ENCODE data around the gene TTLL11.

Gene TTLL11

DNA sequence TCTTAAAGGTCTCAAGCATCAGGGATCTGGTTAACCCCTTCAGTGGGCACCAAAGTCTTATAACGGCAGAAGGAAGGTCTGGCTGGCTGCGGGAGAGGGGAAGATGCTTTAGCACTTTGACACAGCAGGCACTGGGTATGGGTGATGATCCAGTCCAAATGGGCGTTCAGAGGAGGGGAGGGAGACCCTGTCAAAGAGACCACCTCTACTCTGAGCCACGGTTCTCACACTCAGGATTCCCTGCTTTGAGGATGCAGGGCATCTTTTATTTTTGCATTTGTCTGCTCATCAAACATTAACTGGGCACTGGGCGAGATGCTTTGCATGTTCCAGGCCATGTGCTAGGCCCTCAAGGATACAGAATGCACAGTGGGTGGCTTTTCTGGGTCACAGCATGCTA lies 237.6 kb downstream of the TTLL11 start:
- DNase-seq (ENCODE audit: low read depth, low spot score): no peak
- no peak overlapping the region for H3K4me3 ChIP-seq (ENCODE audit: low read length)

DNA sequence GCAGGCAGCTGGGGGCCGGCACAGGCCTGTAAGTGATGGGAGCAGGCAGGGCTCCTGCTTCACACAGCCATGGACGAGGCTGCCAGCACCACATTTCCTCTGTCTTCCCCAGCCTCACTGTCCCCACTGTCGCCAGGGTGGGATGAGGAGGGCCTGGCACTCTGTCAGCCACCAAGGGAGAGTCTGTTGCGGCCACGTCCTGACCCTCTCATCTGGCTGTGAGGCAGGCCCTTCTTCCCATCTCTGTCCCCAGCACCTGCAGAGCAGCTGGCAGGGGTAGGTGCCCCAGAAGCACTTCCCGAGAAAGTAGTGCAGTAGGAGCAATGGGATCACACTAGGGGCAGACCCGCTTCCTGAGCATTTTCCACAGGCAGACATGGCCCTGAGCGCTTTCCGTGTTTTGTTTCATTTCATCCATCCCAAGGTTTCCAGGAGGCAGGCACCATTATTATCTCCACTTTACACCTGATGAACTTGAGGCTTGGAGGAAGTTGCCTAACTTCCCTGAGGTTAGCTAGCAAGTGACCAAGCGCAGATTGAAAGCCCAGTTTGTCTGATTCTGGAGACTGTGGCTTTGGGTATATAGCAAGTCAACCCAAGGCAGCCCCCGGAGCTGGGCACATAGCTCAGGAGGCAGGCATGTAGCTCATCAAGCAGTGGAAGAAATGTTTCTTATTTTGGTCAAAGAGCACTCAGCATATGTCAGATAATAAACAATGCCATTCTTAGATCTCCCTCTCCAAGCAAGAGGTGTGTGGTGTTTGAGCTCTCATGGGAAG lies 239.3 kb downstream of the TTLL11 start:
- DNase-seq (ENCODE audit: low read depth, low spot score): no peak

DNA sequence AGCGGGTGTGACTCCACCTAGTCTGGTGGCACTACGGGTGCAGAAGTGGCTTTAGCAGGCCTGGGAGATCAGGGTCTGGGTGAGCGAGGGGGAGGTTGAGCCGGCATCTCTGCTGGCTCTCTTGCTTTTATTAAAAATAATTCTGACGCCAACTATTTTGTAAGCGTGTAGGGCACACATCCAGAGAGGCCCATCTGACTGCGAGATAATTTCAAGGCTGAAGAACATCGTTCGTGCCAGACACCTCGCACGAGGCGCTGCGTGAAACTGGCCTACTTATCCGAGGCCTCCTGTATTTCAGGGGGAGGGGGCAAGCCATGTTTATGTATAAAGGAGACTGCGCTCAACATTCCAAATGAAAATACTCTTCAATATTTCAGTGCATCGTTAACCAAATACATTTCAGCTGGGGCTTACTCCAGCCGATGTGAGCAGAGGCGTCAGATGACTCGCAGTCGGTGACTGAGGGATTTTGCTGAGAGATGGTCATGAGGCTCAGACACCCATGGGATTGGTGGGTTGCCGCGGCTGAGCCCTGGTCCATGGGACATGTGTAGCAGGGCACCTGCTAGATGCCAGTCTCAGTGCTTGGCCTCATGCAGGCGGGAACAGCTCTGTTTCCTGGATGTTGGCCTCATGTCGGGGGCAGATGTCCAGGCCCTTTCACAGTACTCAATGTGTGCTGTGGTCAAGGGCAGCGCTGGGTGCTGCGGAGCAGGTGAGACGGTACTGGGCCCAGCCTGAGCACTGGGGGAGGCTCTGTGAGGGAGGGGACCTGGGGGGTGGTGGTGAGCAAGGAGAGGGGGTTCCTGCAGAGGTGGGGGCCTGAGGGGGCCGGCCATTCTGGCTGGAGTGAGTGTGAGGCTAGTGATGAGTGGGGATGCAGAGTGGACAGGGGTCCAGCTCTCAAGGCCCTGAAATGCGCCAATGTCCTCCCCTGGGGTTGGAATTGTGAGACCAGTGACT lies 240.2 kb downstream of the TTLL11 start:
- no peak for DNase-seq (ENCODE audit: low read depth, low spot score)
- H3K4me3 ChIP-seq (ENCODE audit: low read length): no peak overlapping the region

More for the DNA sequence above, 239.3 kb downstream of the TTLL11 start:
- H3K4me3 ChIP-seq (ENCODE audit: low read length): no peak overlapping the region

DNA sequence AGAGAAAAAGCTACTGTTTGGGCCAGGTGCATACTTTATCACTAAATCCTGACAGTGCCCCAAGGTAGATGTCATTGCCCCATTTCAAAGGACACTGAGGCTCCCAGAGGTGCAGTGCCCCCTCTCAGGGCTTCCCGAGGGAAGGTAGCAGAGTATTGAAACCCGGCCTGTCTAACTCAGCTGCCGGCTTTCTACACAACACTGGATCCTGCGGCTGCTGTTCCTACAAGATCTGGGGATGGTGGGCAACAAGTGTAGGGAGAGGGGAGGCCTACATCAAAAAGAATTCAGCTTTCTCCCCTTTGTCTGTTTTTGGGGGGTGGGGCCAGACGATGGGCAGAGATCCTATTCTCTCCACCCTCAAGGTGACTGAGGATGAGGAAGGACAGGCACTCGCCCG lies 240.9 kb downstream of the TTLL11 start:
- no peak for DNase-seq (ENCODE audit: low read depth, low spot score)
- no peak overlapping the region for H3K4me3 ChIP-seq (ENCODE audit: low read length)

DNA sequence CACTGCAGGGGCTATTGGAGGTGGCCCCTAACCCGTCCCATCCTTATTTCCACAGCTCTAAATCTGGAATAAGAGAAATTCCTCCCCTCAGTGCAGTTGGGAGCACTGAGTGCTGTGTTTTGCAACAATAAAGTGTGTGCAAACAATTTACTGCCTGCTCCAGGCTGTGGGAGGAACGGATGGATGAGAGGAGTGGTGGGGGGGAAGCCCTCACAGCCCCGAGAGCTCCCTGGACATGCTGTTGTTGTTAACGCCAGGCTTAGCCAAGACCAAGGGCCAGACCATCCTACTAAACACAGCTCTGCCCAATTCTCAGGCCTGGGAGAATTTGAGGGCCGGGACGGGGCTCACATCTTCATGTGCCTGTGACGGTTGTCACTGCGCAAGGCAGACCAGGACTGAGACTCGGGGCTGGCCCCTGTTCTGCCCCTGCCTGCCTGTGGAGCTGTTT lies 241.4 kb downstream of the TTLL11 start:
- no peak overlapping the region for H3K4me3 ChIP-seq (ENCODE audit: low read length)
- DNase-seq (ENCODE audit: low read depth, low spot score): no peak

DNA sequence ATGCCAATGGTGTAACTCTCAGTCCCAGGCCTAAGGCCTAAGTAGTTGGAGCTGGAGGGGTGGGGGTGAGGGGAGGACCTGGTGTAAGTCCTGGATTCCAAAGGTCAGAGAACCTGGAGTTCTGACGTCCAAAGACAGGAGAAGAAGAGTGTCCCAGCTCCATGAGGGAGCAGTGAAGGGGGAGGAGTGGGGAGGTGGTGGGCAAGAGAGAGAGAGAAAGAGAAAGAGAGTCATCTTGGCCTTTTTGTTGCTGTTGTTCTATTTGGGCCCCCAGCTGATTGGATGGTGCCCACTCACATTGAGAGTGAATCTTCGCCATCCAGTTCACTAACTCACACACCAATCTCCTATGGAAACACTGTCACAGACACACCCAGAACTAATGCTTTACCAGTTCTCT lies 242.7 kb downstream of the TTLL11 start:
- DNase-seq (ENCODE audit: low read depth, low spot score): no peak

DNA sequence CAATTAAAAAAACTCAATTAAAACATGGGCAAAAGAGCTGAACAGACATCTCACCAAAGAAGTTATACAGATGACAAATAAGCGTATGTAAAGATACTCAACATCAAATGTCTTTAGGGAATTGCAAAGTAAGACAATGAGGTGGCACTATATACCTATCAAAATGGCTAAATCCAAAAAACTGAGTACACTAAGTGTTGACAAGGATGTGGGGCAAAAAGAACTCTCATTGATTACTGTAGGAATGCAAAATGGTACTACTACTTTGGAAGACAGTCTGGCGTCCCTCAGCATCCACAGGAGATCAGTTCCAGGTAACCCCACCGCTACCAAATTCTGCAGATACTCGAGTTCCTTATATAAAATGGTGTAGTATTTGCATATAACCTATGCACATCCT lies 243.6 kb downstream of the TTLL11 start:
- H3K4me3 ChIP-seq (ENCODE audit: low read length): no peak overlapping the region
- no peak for DNase-seq (ENCODE audit: low read depth, low spot score)

More for the DNA sequence above, 242.7 kb downstream of the TTLL11 start:
- no peak overlapping the region for H3K4me3 ChIP-seq (ENCODE audit: low read length)

DNA sequence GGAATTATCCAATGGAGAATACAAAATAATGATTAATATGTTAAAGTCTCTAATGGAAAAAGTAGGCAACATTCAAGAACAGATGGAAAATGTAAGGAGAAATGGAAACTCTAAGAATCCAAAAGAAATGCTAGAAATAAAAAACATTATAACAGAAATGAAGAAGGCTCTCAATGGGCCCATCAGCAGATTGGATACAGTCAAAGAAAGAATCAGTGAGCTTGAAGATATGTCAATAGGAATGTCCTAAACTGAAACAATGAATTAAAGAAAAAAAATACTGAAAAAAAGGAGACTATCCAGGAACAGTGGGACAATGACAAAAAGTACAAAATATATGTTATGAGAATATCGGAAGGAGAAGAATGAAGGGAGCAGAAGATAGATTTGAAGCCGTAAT lies 248.5 kb downstream of the TTLL11 start:
- no peak overlapping the region for H3K4me3 ChIP-seq (ENCODE audit: low read length)
- no peak for DNase-seq (ENCODE audit: low read depth, low spot score)

DNA sequence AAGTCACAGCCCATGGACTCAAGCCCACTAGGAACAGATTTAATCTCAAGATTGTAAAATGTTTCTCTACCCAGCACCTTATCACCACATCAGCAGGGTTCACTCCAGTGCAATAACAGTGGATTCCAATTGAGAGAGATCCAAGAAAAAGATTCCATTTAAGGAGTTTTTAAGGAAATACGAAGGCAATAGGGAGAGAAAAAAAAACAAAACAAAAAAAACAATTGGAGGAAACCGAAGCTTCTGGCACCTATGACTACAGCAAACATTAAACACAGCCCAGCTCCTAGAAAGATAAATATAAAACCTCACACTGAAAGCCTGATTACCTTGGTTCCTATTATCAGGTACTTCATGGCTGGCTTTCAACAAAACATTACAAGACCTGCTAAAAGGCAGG lies 249.0 kb downstream of the TTLL11 start:
- no peak for DNase-seq (ENCODE audit: low read depth, low spot score)
- no peak overlapping the region for H3K4me3 ChIP-seq (ENCODE audit: low read length)

DNA sequence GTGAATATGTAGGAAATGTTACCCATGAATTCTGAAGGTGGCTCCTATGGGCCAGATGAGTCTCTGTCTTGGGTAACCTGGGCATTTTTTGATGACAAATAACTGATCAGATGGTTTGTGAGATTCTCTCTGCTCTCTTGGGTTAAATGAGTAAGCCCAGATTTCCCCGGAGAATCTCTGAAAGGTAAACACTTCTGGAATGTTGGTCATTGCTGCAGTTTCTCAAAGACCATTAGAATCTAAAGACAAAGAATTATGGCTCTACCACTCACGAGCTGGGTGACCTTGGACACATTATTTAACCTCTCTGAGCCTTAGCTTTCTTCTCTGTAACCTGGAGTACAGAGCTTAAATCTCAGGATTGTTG lies 250.5 kb downstream of the TTLL11 start:
- DNase-seq (ENCODE audit: low read depth, low spot score): no peak

DNA sequence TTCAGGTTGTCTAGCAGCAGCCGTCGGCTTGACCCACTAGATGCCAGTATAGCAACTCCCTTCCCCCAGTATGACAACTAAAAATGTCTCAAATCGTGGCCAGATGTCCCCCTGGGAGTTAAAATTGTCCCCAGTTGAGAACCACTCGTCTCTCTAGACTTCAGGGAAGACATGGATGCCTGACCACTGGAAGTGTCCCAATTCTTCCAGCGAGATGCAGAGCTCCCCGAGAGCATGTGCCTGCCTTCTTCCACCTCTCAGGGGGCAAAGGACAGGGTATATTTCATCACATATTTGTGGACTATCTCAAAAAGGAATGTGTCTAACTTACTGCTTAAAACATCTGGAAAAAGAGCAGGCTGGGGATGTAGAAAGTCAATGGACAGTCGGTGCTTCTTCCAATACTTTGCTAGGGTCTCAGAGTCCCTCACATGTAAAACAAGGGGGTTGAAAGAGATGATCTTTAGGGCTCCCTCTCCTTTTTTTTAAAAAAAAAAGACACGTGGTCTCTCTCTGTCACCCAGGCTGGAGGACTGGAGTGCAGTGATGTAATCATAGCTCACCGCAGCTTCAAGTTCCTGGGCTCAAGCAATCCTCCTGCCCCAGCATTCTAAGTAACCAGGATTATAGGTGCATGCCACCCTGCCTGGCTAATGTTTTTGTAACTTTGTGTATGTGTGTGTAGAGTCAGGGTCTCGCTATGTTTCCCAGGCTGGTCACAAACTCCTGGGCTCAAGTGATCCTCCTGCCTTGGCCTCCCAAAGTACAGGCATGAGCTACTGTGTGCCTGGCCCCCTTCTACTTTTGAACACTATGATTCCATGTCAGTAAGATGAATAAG lies 251.1 kb downstream of the TTLL11 start:
- no peak for DNase-seq (ENCODE audit: low read depth, low spot score)
- no peak overlapping the region for H3K4me3 ChIP-seq (ENCODE audit: low read length)

More for the DNA sequence above, 250.5 kb downstream of the TTLL11 start:
- H3K4me3 ChIP-seq (ENCODE audit: low read length): no peak overlapping the region

DNA sequence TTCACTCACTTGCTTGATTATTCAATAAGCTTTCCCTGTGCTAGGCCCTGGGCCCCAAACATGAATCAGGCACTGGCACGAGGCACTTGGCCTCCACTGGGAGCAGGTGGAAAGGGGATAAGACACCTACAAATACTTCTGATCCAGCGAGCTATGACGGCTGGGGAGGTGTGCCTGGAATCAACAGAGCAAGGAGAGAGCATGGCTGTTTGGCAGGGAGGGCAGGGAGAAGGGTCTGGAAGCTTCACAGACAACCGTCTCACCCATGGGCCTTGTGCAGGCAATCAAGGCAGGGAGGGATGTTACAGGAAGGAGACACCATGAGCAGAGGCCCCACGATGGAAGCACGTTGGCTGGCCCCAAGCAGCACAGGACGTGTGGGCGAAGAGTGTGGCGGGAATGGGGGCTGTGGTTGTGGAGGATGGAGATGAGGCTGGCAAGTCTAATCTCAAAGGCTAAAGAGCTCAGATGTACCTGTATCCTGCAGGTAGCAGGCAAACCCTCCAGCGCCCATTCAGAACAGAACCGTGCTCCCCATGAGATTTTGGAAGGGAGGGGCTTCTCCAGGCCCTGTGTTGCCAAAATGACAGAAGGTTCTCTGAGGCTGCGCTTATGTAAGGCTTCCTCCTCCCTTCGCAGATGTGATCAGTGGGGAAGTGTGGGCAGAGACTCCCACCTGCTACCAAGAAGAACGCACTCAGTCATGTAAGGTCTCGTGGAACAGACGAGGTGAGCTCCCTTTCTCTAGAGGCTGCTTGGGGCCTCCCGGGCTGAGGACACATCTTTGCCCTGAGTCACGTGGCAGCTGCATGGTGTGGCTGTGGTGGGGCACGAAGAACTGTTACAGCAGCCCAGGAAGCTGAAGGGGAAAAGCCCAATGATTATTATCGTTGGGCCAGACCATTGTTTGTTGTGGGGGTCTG lies 252.0 kb downstream of the TTLL11 start:
- H3K4me3 ChIP-seq (ENCODE audit: low read length): no peak overlapping the region
- DNase-seq (ENCODE audit: low read depth, low spot score): no peak

DNA sequence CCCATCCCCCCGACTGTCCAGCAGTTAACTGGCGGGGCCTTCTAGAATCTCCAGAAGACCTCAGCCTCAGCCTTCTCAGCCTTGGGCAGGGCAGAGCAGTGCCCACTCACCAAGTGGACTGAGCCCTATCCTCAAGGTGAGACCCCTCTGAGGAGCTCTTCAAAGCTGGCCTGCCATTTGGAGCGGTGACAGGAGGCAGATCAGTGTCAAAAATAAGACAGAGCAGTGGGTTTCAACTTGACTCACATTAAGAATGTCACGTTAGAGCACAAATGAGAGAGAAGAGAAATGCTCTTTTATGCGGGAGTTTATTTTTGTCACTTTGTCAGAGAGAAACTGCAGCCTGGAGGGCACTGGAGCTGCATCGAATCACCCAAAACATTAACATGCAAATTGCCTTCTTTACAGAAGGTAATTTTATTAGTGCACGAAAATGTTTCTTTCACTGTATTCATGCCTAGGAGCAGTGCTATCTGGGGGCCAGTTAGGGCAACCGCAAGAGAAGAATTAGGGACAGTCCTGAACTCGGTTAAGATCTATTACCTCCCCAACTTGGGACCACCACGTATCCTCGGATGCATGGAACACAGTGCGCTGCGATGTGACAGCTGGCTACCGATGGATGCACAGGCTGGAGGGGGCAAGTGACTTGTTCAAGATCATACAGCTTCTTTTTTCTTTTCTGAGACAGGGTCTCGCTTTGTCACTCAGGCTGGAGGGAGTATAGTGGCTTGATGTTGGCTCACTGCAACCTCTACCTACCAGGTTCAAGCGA lies 253.2 kb downstream of the TTLL11 start:
- no peak for DNase-seq (ENCODE audit: low read depth, low spot score)
- no peak overlapping the region for H3K4me3 ChIP-seq (ENCODE audit: low read length)

DNA sequence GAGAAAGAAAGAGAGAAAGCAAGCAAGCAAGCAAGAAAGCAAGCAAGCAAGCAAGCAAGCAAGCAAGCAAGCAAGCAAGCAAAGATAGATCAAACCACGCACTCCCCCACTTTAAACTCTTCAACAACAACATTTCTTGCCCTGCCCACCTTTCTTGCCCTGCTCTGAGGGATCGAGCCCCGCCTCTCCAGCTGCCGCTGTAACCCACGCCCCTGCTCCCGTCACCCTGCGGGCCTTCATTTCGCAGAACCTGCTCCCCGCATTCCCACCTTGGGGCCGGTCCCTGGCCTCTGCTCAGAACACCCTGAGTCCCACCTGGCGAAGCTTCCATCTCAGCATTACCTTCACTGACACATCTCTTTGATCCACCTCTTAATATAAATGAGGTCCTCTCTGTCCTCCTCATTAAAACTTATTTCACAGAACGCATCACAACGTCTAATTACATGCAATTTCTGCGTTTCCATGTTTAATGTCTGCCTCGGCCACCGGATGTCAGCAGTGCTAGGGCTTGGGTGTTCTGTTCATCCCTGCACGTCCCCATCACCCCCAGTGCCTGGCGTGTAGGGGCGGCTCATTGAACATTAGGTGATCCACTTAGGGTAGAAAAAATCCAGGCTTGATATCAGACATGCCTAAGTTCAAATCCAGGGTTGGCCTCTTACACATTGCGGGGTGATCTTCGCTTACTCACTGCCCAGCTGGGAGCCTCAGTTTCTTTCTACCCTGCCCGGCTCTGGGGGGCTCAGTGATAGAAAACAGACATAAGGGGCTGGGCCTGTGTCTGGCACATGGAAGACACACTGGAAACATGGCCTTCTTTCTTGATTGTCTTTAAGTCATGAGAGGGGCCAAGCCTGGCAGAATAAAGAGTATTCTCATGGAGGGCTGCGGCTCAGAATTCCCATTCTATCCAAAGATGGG lies 254.1 kb downstream of the TTLL11 start:
- no peak overlapping the region for H3K4me3 ChIP-seq (ENCODE audit: low read length)
- DNase-seq (ENCODE audit: low read depth, low spot score): no peak

DNA sequence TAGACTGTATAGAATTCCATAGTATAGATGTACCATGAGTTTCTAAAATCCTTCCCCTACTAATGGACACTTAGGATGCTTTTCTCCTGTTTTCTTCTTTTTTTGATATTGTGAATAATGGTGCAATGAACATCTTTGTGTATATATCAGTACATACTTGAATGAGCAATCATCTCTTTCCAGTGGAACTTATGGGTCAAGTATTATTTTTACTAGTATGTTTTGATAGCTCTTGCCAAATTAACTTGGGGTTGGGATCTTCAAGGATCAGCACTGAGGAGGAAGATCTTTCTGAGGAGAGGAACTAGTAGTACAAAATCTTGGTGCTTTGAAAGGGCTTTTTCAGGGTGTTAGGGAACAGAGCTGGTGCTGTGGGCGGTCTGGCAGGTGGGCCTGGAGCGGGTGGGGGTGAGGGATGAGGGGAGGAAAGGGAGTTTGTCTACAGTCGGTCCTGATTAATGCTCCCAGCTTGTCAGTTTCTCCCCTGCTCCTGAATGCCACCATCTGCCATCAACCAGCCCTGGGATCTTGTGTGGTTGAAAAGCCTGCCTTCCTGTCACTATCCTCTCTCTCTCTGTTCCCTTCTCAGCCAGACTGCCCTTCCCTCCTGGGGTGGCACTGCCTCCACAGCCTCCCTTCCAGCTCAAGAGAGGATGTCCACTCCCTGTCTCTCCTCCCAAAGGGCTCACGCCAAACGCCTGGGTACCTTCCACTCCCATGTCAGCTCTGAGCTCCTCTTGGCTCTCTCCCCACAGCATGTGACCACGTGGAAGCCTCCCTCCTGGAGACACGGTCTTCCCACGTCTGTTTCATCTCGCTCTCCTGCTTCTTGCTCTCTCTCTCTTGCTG lies 255.8 kb downstream of the TTLL11 start:
- no peak overlapping the region for H3K4me3 ChIP-seq (ENCODE audit: low read length)
- no peak for DNase-seq (ENCODE audit: low read depth, low spot score)

DNA sequence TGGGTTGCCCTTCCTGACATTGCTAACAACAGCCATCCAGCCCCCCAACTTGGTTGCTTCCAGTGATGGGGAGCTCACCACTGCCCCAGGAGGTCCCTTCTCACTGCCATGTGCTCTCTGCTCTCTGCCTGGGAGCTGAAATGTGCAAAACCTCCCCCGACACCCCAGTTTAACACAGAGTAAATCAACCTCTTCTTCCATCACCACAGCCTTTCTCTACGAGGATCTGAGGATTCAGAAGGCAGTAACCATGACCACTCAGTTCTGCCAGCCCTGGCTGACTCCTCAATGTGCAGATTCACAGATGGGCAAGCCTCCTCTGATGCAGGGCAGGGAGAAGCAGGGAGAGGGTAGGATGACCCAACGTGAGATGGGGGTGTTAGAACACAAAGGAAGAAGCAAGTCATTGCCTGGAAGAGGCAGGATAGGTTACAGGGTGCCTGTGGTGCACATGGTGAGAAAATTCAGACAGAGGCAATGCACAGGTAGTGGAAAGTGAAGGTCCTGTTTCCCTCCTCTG lies 256.7 kb downstream of the TTLL11 start:
- H3K4me3 ChIP-seq (ENCODE audit: low read length): no peak overlapping the region
- DNase-seq (ENCODE audit: low read depth, low spot score): no peak

All from Jurkat, Clone E6-1 (cell line).